Activated T-cell treated with anti-CD3 and anti-CD28 coated beads, Interleukin-2, amount 50 U/mL, for 4 hours (primary cell): ENCODE data around the gene RALA. TPM values are rescaled to one million over a fixed set of nuclear protein-coding genes. Genes with fewer than 3 reads are reported as not detected.

Experiments
- ATAC-seq, 2 donors: fragments of 200-7000 bp; cut with Tn5 transposase; one replicate each; pipeline ENCODE4 v1.10.0; 2021
- DNase-seq: peaks from one replicate; pipeline ENCODE4 v3.0.0-alpha.2; 2020
- H3K27me3 Mint-ChIP-seq: one replicate; pipeline ENCODE4 v1.8.0; 2021; ENCODE audit warnings: low read depth, mixed read lengths
- H3K36me3 Mint-ChIP-seq: one replicate; pipeline ENCODE4 v1.8.0; 2022; ENCODE audit warnings: mixed read lengths; ENCODE audit not compliant: insufficient read depth
- H3K4me1 Mint-ChIP-seq: one replicate; pipeline ENCODE4 v1.8.0; 2021; ENCODE audit warnings: low read depth, mixed read lengths
- H3K4me3 Mint-ChIP-seq: one replicate; pipeline ENCODE4 v1.8.0; 2021; ENCODE audit warnings: mild to moderate bottlenecking, moderate library complexity, mixed read lengths
- H3K9me3 Mint-ChIP-seq: one replicate; pipeline ENCODE4 v1.8.0; 2021; ENCODE audit warnings: mixed read lengths
- total RNA-seq, 3 donors: library from RNA; stranded (reverse); gene quantifications; one replicate each; pipeline ENCODE4 v1.2.1, GENCODE V29; 2021

Gene RALA
- total RNA-seq, 3 donors from 2014 or later = 28.5 to 31.3 (median 30.1) TPM

DNA sequence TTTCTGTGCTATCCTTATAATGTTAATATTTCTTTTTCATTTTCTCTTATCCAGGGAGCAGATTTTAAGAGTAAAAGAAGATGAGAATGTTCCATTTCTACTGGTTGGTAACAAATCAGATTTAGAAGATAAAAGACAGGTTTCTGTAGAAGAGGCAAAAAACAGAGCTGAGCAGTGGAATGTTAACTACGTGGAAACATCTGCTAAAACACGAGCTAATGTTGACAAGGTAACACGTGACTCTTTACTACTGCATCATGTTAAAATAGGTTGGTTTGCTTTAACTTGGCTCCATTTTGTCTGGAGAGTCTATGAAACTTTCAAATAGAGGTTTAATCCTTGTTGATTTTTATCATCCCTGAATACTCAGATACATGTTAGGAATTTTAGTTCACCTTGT, 73.3 kb downstream of the RALA start:
- Mint-ChIP-seq H3K9me3 (no peaks in the 10 kb centered on the region), H3K4me3 (no peak overlapping the region), H3K4me1 (peaks cover 2% of the 10 kb centered on the region), H3K27me3 (no peaks in the 10 kb centered on the region), H3K36me3 (peaks cover 53% of the 10 kb centered on the region)
- DNase-seq (no peak), ATAC-seq (no peak)

DNA sequence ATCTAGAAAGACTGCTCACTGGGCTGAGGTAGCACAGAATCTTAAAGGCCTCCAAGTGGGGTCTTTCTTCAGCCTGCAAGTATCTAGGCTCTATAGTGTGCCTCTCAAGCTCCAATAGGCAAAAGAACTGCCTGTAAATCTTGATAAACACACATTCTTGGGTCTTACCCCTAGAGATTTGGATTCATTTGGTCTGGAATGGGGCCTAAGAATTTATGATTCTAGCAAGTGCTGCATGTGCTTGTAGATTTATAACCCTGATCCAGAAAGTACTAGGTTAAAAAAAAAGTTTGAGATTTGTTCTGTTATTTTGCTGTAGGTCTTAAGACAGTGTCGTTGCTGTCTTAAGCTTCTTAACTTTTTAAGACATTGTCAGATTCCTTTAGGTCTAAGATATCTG, 74.1 kb downstream of the RALA start:
- Mint-ChIP-seq H3K4me3 (no peak overlapping the region), H3K9me3 (no peaks in the 10 kb centered on the region), H3K4me1 (peaks cover 4% of the 10 kb centered on the region), H3K36me3 (peaks cover 49% of the 10 kb centered on the region), H3K27me3 (no peaks in the 10 kb centered on the region)
- ATAC-seq (no peak), DNase-seq (no peak)

DNA sequence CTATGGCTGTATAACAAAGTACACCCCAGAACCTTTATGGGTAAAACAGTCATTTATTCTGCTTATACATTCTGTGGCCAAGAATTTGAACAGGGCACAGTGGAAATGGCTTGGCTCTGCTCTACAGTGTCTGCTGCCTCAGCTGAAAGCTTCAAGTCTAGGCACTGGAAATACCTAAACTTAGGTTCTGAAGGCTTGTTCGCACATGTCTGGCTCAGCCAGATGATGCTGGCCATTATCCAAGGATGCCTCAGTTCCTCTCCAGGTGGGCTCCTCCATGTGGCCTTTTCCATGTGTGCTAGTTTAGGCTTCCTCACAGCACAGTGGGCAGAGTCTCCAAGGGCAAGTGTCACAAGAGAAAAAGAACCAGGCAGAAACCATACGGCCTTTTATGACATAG, 76.8 kb downstream of the RALA start:
- no peaks in the 10 kb centered on the region for H3K27me3 Mint-ChIP-seq
- no peaks in the 10 kb centered on the region for H3K9me3 Mint-ChIP-seq
- H3K4me3 Mint-ChIP-seq = no peak overlapping the region
- H3K36me3 Mint-ChIP-seq = peaks cover 46% of the 10 kb centered on the region
- peaks cover 8% of the 10 kb centered on the region for H3K4me1 Mint-ChIP-seq
- DNase-seq (no peak), ATAC-seq (no peak)

DNA sequence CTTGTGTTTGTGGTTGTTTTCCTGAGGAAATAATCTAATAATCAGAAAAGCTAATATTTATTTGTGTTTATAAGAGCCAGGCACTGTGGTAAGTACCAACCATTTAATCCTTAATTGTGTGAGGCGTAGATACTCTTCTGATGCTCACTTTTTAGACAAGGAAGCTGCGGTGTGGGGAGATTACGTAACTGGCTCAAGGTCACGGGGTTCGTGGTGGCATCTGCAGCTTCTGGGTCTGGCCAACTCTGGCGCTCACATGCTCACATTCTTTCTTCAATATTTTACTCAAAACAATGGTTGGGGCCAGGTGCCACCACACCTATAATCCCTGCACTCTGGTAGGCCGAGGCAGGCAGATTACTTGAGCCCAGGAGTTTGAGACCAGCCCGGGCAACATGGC, 77.6 kb downstream of the RALA start:
- DNase-seq = no peak
- H3K36me3 Mint-ChIP-seq = peaks cover 47% of the 10 kb centered on the region
- H3K4me1 Mint-ChIP-seq = peaks cover 8% of the 10 kb centered on the region

DNA sequence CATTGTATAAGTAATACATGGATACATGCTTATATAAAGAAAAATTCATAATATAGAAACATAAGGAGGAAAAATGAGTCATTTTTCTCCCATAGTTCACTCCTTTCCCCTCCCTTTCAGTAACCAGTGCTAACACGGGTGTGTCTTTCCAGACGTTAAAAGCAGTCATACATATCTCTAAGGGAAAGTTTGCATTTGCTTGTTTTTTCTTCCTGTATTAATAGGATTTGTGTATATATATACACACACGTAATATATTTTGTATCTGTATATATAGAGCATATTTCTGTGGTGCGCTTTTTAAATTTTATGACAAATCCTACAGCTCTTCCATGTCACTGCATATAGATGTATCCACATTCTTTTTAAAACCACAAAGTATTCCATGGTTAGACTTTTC, 78.8 kb downstream of the RALA start:
- ATAC-seq = no peak
- DNase-seq = no peak
- Mint-ChIP-seq H3K4me1 (peaks cover 8% of the 10 kb centered on the region), H3K4me3 (no peak overlapping the region), H3K9me3 (no peaks in the 10 kb centered on the region), H3K27me3 (no peaks in the 10 kb centered on the region), H3K36me3 (peaks cover 38% of the 10 kb centered on the region)

More for the DNA sequence above, 77.6 kb downstream of the RALA start:
- no peak overlapping the region for H3K4me3 Mint-ChIP-seq
- no peaks in the 10 kb centered on the region for H3K9me3 Mint-ChIP-seq
- no peak for ATAC-seq
- H3K27me3 Mint-ChIP-seq = no peaks in the 10 kb centered on the region

DNA sequence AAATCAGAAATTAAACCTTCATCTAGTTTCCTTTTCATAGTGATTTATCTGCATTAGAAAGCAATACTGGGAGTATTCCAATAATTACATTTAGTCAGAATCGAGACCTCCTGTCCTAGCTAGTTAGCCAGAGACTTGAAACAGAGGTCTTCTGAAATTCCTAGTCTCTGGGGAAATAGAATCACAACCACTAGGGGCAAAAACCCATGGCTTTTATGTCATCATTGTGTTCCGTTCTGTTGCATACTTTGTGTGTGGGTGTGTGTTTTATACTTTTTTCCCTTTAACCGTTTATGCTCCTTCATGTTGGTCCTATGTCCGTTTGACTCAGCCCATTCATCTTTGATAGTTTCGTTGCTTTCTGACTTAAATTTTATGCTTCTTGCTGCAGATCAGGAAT, 79.8 kb downstream of the RALA start:
- Mint-ChIP-seq H3K36me3 (peaks cover 35% of the 10 kb centered on the region), H3K4me1 (peaks cover 8% of the 10 kb centered on the region), H3K27me3 (no peaks in the 10 kb centered on the region), H3K4me3 (no peak overlapping the region), H3K9me3 (no peaks in the 10 kb centered on the region)
- ATAC-seq (no peak), DNase-seq (no peak)

DNA sequence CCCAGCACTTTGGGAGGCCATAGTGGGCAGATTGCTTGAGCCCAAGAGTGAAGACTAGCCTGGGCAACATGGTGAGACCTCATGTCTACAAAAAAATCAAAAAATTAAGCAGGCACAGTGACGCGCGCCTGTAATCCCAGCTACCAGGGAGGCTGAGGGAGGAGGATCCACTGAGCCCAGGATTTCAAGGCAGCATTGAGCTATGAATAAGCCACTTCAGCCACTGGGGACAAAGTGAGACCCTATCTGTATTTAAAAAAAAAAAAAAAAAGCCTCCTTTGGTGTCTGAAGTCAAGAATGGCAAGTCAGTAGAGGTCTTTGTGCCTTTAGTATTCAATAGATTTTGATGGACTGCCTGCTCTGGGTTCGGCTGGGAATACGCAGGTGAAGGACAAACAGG, 85.7 kb downstream of the RALA start:
- no peaks in the 10 kb centered on the region for H3K27me3 Mint-ChIP-seq
- H3K4me3 Mint-ChIP-seq = no peak overlapping the region
- ATAC-seq (no peak), DNase-seq (no peak)
- H3K9me3 Mint-ChIP-seq = peaks cover 7% of the 10 kb centered on the region
- peaks cover 14% of the 10 kb centered on the region for H3K36me3 Mint-ChIP-seq
- H3K4me1 Mint-ChIP-seq = no peaks in the 10 kb centered on the region

DNA sequence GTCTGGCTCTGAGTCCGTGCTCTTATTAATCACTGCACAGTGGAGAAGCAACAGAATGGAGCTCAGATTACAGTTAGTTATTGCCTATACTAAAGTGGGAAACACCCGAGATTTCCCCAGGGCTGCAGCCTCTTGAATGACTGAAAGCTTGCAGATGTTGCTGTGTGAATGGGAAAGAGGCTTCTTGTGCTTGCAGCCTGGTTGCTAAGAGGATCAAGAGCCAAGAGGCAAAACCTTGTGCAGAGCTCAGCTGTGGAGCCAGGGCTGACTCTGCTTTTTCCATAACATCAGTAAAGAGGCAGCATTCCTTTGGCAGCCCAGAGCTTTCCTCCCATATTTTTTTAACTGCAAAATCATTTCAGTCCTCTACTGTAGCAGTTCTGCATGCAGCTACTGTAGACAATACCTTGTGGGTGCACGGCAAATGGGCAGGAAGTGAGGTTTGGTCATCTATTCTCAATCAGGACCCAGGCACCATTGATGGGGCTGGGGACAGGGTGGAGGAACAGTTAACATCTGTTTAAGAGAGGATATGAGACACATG, 86.5 kb downstream of the RALA start:
- Mint-ChIP-seq H3K4me1 (no peaks in the 10 kb centered on the region), H3K36me3 (peaks cover 13% of the 10 kb centered on the region), H3K9me3 (peaks cover 11% of the 10 kb centered on the region), H3K4me3 (no peak overlapping the region), H3K27me3 (no peaks in the 10 kb centered on the region)
- DNase-seq (no peak), ATAC-seq (no peak)

DNA sequence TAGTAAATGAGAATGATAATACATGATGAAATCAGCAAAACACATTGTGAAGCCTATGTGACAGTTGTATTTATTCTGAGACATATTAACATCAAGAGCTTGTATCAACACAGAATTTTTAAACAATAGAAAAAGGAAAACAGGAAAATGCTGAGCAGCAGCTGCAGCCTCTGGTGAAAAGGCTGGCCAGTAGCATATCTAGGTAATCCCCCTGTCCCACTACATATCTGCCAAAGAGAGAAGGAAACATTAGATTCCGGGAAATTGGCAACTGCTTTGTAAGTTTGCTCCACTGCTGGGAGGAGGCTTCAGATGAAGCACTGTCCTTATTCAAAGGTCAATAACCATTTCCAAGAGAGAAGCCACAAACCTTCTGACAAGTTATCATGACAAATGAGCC, 89.4 kb downstream of the RALA start:
- H3K27me3 Mint-ChIP-seq = no peaks in the 10 kb centered on the region
- H3K4me3 Mint-ChIP-seq = no peak overlapping the region
- ATAC-seq (no peak), DNase-seq (no peak)
- H3K4me1 Mint-ChIP-seq = no peaks in the 10 kb centered on the region
- H3K9me3 Mint-ChIP-seq = peaks cover 21% of the 10 kb centered on the region
- peaks cover 8% of the 10 kb centered on the region for H3K36me3 Mint-ChIP-seq

DNA sequence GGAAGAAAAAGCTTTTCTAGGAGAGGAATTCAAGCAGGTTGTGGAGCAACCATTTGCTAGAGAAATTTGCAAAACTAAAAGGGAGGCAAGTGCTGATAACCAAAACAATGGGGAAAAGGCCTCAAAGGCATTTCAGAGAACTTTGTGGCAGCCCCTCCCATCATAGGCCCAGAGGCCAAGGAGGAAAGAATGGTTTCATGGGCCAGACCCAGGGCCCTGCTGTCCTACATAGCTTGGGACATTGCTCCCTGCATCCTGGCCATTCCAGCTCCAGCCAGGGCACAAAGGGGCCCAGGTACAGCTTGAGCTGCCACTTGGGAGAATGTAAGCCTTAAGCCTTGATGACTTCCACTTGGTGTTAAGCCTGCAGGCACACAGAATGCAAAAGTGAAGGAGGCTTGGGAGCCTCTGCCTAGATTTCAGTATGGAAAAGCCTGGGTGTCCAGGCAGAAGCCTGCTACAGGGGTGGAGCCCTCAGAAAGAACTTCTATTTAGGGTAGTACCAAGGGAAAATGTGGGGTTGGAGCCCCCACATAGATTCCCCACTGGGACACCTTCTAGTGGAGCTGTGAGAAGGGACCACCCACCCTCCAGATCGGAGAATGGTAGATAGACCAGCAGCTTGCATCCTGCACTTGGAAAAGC, 91.2 kb downstream of the RALA start:
- Mint-ChIP-seq H3K9me3 (peaks cover 21% of the 10 kb centered on the region), H3K4me3 (no peak overlapping the region), H3K36me3 (peaks cover 4% of the 10 kb centered on the region), H3K4me1 (no peaks in the 10 kb centered on the region), H3K27me3 (no peaks in the 10 kb centered on the region)
- no peak for DNase-seq
- no peak for ATAC-seq

DNA sequence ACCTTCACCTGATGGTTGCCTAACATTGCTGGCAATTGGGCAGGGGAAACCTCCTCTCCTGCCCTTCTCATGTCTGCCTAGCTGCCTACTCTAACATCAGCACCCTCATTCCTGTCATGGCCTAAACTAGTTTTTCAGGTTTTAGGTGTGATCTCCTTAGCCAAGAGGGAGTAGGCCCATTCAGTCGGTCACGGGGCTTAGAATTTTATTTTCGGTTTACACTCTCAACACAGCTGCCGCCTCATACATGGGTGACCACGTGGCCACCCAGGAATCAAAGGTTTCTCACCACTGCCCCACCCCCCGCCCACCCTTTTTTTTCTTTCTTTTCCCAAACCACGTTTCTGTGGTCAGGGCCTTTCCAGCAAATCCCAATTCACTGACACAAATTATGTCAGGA, 97.2 kb downstream of the RALA start:
- H3K4me1 Mint-ChIP-seq = peaks cover 1% of the 10 kb centered on the region
- DNase-seq (no peak), ATAC-seq (no peak)
- H3K27me3 Mint-ChIP-seq = no peaks in the 10 kb centered on the region
- no peak overlapping the region for H3K4me3 Mint-ChIP-seq
- H3K36me3 Mint-ChIP-seq = no peaks in the 10 kb centered on the region
- H3K9me3 Mint-ChIP-seq = peaks cover 5% of the 10 kb centered on the region

DNA sequence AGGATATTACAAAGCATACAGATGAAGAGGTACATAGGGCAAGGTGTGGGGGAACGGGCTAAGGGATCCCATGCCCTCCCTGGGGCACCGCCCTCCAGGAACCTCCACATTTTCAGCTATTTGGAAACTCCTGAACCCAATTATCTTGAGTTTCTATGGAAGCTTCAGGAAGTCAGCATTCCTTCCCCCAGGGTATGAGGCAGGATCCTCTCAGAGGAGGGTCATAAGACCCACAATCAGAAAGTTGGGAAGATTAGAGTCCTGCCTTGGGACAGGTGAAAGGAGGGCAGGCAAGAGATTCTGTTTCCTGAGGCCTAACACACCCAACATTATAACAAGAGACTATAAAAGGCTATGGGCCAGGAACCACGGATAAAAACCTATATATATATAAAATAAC, 98.0 kb downstream of the RALA start:
- no peaks in the 10 kb centered on the region for H3K27me3 Mint-ChIP-seq
- peaks cover 1% of the 10 kb centered on the region for H3K4me1 Mint-ChIP-seq
- no peak for DNase-seq
- no peak overlapping the region for H3K4me3 Mint-ChIP-seq
- H3K9me3 Mint-ChIP-seq = no peaks in the 10 kb centered on the region
- H3K36me3 Mint-ChIP-seq = no peaks in the 10 kb centered on the region
- no peak for ATAC-seq

DNA sequence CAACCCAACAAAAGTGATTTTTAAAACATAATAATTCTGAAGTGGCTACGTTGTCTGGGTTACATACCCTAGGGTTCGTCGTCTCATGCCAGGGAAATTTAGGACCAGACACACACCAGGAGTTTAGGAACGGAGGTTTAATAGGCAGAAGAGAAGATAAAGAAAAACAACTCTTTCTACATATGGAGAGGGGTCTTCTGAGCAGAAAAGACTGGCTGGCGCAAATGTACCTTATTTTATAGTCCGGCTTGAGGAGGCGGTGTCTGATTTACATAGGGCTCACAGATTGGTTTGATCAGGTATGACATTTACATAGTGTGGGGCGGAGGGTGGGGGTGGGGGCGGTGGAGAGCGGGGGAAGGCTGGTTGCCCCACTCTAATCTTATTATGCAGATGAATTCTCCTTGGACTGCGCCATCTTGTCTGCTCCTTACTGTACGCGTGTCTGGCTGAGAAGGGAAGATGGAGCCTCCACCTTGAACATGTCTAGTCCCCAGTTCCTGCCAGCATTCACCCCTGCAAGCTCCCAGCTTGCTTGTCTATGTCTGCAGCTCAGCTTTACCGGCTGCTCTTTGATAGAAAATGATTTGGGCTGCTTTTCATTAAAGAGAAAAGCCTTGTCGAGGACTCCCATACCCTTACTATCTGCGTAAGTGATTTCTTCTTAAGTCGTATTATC, 98.7 kb downstream of the RALA start:
- no peak overlapping the region for H3K4me3 Mint-ChIP-seq

DNA sequence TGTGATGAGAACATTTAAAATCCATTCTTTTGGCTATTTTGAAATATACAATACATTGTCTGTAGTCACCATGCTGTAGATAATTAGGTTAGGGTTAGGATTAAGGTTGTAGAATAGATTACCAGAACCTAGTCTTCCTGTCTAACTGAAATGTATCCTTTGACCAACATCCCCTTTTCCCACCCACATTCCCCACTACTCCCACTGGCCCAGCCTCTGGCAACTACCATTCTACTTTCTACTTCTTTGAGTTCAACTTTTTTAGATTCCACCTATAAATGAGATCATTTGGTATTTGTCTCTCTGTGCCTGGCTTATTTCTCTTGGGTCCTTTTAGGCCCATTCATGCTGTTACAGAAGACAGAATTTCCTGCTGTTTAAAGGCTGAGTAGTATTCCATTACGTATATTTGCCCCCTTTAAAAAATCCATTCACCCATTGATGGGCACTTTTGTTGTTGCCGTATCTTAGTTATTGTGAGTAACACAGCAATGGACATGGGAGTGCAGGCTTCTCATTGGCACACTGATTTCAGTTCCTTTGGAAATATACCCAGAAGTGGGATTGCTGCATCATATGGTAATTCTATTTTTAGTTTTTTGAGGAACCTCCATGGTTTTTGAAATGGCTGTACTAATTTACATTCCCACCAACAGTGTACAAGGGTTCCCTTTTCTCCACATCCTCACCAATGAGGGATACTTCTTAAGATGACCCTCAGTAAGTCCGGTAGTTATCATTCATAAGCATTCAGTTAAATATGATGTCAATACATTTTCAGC, 104.0 kb downstream of the RALA start:
- ATAC-seq (no peak), DNase-seq (no peak)
- Mint-ChIP-seq H3K4me1 (peaks cover 3% of the 10 kb centered on the region), H3K27me3 (no peaks in the 10 kb centered on the region), H3K4me3 (no peak overlapping the region), H3K9me3 (no peaks in the 10 kb centered on the region), H3K36me3 (no peaks in the 10 kb centered on the region)

More for the DNA sequence above, 98.7 kb downstream of the RALA start:
- H3K9me3 Mint-ChIP-seq = no peaks in the 10 kb centered on the region
- peaks cover 1% of the 10 kb centered on the region for H3K4me1 Mint-ChIP-seq
- DNase-seq (no peak), ATAC-seq (no peak)
- H3K27me3 Mint-ChIP-seq = no peaks in the 10 kb centered on the region
- no peaks in the 10 kb centered on the region for H3K36me3 Mint-ChIP-seq
